Kidney capillary endothelial cell (primary cell): ENCODE measurements around the gene BICRAL.
"Not testable (repeated sequence)": the region's sequence is repeated elsewhere in the genome, so short reads cannot be mapped to it uniquely, and the experiment has no call there.

Experiments used
- DNase-seq: peaks from one replicate; pipeline ENCODE4 v3.0.0-alpha.2; 2018; ENCODE audit warnings: low spot score

BICRAL gene

GRCh38 chr6:42898891-42899361 is 117.1 kb downstream of the BICRAL start:
- DNase-seq = peak; percentile 55

GRCh38 chr6:42899871-42900270 is 118.0 kb downstream of the BICRAL start:
- no peak for DNase-seq

- peak; percentile 81 for DNase-seq
Observed at GRCh38 chr6:42901538-42901957, 119.7 kb downstream of the BICRAL start.

GRCh38 chr6:42902429-42903263 is 120.8 kb downstream of the BICRAL start:
- not testable (repeated sequence) for DNase-seq

- no peak for DNase-seq
Observed at GRCh38 chr6:42904467-42904866, 122.6 kb downstream of the BICRAL start.

GRCh38 chr6:42907336-42907735 is 125.5 kb downstream of the BICRAL start:
- no peak for DNase-seq

GRCh38 chr6:42909835-42910234 is 128.0 kb downstream of the BICRAL start:
- DNase-seq = no peak

- DNase-seq = no peak
Observed at GRCh38 chr6:42911171-42912021, 129.5 kb downstream of the BICRAL start.

- no peak for DNase-seq
Observed at GRCh38 chr6:42914546-42914945, 132.7 kb downstream of the BICRAL start.

GRCh38 chr6:42915732-42916131 is 133.9 kb downstream of the BICRAL start, which contains the start of gene PTCRA:
Gene PTCRA (plus strand): TSS chr6:42916053. CDS start chr6:42916070, 17 bp downstream.
- no peak for DNase-seq

- no peak for DNase-seq
Observed at GRCh38 chr6:42916288-42916687, 134.4 kb downstream of the BICRAL start.
